NCI-H2081 (cell line): ENCODE measurements around the gene DENND4A.
"Not testable (repeated sequence)": the region's sequence is repeated elsewhere in the genome, so short reads cannot be mapped to it uniquely, and the experiment has no call there.

Experiments
- DNase-seq, 2 experiments: peaks; one replicate each; lab custom pipeline; 2025; lab: John Stamatoyannopoulos, UW

The DENND4A gene

DNA sequence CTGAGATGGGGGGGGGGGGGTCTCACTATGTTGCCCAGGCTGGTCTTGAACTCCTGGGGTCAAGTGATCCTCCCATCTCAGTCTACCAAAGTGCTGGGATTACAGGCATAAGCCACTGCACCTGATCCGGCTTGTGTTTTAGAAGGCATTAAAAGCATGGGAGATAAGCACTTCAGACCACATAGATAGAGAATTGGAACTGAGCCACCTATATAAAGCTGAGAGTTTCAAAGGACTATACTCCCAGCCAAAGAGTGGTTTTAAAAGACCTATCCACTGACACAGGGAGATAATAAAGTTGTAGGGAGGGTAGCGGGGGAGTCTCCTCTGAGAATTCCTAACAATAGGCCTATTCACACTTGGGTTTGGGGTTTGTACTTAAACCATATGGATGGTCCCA lies 34.8 kb downstream of the DENND4A start:
- DNase-seq, result no peak

DNA sequence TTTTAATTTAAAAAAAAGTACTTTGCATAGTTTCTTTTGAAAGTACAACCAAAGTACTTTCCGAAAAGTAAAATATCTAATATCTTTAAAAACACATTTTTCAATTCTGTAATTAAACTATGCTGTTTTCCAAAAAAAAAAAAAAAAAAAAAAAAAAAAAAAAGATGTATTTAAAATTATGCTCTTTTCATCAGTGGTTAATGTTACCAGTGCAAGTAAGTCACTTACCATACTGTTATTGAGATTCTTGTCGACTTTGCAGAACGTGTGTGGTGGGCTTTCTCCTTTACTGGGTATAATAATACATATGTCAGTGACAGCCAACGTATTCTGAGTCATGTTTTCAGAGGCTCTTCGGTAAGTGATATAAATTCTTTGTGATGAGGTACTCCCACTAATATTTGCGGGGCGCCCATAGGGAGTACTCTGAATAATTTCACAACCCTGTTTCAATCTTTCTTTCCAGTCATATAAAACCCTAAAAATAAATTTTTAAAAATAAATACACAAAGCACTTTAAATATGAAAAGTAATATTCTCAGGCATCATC lies 39.9 kb downstream of the DENND4A start:
- no peak for DNase-seq

GRCh38 chr15:65751431-65751830 lies 40.7 kb downstream of the DENND4A start:
- DNase-seq, result no peak

GRCh38 chr15:65747265-65747664 lies 44.8 kb downstream of the DENND4A start:
- DNase-seq, result no peak

GRCh38 chr15:65743637-65744252 lies 48.3 kb downstream of the DENND4A start:
- DNase-seq, result no peak

- no peak for DNase-seq
These were observed 51.9 kb downstream of the DENND4A start for GRCh38 chr15:65740148-65740547.

DNA sequence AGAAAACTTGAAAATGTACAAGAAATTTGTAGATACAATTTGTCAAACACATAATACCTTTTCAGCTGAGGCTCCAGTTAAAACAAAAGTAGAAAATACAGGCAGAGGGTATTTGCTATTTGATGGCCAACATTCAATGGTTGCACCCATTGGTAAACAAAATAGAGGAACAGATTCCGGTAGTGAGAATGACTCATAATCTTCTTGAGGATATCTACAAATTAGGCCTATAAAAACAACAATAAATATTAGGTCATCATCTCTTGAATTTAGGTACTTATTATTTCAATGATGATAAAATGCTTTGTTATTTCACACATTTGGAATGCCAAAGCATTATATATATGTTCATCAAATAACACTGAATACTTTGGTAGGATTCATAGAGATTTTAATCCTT lies 53.4 kb downstream of the DENND4A start:
- no peak for DNase-seq

DNA sequence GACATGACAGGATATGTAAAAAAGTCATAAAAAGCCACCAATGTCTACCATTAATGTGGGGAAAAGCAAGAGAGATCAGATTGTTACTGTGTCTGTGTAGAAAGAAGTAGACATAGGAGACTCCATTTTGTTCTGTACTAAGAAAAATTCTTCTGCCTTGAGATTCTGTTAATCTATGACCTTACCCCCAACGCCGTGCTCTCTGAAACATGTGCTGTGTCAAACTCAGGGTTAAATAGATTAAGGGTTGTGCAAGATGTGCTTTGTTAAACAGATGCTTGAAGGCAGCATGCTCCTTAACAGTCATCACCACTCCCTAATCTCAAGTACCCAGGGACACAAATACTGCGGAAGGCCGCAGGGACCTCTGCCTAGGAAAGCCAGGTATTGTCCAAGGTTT lies 58.5 kb downstream of the DENND4A start:
- not testable (repeated sequence) for DNase-seq

DNA sequence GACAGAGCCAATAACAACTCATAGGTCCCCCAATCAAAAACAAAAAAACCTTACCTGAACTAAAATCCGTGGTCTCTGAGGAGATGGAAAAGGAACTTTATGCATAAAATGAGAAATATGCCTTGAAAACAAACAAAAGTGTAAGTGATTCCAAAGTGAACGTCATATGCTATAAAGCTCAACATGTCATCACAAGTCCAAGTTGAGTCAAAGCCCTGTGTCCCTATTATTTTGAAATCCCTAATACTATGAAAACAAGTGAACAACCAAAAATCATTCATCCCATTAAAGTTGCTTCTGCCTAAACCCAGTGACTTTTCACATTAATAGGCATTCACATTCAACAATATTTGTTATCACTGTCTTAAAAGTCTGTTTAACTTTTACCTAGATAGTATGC lies 59.4 kb downstream of the DENND4A start:
- DNase-seq, result no peak

- DNase-seq, result no peak
These were observed 60.2 kb downstream of the DENND4A start for GRCh38 chr15:65731926-65732325.

DNA sequence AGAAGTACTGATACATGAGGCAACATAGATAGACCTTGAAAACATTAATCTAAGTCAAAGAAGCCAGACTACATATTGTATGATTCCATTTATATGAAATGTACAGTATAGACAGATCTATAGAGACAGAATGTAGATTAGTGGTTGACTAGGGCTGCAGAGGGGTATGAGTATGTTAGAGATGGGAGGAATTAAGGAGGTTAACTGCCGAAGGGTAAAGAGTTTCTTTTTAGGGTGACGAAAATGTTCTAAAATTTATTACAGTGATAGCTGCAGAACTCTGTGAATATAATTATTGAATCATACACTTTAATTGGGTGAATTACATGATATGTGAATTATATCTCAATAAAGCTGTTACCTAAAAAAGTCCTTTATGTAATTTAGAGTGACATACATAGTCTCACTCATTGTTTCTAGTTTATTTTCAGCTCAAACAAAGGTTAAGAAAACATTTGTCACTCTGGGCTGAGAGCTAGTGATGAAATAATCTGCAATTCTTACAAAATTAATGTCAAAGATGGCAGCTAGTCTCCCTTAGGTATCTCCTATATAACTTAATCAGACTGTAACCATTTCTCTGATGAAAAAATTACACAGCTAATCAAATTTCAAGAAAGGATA lies 61.4 kb downstream of the DENND4A start:
- DNase-seq, result no peak

DNA sequence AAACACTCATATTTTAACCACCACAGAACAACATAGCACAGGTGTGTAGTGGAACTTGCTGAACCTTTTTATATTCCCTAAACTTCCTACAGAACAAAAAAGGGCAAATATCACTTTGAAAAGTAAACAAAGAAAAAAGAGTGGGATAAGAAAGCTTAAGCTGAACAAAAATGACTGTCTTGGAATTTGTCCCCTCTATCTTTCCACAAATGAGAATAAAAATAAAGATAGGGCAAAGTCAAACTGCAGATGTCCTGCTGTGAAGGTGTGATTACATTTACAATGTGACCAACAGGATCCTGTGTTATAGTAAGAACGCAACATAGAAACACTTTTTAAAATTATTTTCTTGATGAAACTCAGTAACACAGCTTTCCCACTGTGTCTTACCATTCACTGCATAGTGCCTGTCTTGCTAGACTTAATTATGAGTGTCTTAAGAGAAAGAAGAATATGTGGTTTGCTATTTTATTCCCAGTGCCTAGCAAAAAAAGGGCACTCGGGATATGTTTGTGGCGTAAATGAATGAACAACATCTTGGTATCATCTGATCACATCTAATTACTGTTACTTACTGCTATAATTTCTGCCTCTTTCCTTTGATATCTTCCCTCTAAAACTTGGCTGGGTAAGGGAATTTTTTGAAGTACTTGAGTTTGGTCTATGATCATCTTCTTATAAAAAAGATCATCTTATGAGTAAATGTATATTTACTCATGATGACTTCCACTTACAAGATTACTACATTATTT lies 67.5 kb downstream of the DENND4A start:
- DNase-seq, result no peak

- DNase-seq, result no peak
These were observed 68.2 kb downstream of the DENND4A start for GRCh38 chr15:65723876-65724275.

DNA sequence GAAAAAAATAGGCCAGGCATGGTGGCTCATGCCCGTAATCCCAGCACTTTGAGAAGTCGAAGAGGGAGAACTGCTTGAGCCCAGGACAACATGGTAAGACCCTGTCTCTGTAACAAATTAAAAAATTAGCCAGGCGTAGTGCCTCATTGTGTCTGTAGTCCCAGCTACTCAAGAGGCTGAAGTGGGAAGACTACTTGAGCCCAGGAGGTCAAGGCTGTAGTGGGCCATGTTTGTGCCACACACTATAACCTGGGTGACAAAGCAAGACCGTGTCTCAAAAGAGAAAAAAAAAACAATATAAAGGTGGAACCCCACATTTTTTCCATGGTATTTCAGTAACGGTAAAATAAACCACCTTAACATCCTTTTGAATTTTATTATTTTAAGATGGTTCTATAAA lies 69.9 kb downstream of the DENND4A start:
- DNase-seq, result no peak

DNA sequence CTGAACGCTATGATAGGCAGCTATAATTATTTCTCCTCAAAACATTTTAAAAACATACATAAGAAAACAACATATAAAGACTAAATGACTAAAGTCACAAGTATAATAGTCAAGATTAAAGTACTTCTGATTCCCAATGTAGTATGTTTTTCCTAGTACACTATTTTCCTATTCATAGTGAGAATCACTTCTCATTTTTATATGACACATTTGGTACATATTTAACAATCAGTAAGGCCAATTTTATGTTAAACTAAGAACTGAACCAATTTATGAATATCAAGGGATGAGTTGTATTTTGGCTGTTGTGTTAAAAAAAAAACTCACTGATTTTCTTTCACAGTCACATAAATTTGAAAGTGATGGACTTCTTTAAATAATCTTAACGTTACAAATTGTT lies 79.7 kb downstream of the DENND4A start:
- DNase-seq, result no peak

DNA sequence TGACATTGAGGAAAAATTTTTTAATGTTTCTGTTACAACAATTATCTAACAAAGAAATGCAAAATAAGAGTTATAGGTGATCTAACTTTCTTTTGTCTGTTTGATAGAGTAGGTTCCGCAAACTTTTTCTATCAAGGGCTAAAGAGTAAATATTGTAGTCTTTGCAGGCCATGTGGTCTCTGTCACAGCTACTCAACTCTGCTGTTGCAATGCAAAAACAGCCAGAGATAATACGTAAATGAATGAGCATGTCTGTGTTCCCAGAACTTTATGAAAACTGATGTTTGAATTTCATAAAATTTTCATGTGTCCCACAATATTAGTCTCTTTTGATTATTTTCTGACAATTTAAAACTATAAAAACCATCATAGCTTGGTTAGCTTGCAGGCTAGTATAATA lies 97.0 kb downstream of the DENND4A start:
- DNase-seq, result no peak

GRCh38 chr15:65690778-65691177 lies 101.3 kb downstream of the DENND4A start:
- no peak for DNase-seq

DNA sequence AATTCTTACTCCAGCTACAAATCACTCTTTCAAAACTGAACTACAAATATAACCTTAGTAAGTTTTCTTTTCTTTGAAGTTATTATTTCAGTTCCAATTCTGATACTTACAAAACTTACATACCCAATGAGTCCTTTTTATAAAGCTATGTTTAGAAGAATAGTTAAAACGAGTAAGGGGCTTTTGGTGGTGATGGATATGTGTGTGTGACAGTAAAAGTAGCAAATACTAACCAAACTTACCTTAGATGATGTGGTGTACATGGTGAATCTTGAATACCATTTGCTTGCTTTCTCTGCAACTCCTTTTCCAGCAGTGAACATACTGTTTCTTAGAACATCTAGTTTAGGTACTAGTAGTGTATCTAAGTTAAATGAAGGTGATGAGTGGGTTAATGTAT lies 101.9 kb downstream of the DENND4A start:
- no peak for DNase-seq

DNA sequence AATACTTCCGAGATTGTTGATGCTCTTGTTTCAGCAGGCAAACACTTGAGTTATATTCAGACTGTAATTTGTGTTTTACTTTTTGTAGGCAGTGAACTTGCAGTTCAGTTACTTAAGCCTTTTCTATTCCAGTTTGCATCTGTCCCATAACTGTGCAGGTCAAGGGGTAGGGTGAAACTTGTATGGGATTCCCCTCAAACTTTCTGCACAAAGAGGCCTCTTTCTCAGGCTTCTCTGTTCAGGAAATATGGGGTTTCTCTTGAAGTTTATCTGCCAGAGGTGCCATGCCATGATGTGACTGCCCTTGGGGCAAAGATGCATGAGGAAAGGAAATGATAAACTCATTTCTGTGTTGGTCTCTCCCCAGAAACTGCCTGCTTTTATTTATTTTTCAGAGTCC lies 103.6 kb downstream of the DENND4A start:
- DNase-seq, result no peak

- DNase-seq, result no peak
These were observed 109.6 kb downstream of the DENND4A start for GRCh38 chr15:65682404-65682911.

DNA sequence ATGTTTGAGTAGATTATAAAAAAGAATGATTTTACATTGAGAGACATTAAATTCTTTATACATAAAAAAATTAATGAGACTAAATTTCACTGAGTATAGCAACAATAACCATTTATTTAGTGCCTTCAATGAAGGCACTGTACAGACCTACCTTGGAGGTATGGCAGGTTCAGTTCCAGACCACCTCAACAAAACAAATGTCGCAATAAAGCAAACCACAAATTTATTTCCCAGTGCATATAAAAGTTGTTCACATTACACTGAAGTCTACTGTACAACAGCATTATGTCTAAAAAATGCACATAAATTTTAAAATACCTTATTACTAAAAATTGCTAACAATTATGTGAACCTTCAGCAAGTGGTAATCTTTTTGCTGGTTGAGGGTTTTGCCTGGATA lies 111.5 kb downstream of the DENND4A start:
- DNase-seq, result no peak

DNA sequence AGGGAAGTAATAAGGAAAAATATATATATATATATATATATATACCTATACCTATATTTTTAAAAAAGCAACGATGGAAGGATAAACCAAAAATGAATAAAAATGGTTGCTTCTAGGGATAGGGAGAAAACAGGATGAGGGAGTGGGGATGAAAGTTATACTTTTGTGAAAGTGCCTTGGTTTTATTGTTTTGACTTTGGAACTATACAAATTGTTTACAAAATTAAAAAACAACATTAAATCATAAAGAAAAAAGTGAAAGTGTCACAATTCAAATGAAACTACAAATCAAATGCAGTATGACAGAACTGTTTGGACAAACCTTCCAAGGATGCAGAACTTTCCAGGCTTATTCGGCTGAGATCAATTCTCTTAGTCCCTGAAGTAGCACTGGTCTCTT lies 116.0 kb downstream of the DENND4A start:
- DNase-seq, result no peak

DNA sequence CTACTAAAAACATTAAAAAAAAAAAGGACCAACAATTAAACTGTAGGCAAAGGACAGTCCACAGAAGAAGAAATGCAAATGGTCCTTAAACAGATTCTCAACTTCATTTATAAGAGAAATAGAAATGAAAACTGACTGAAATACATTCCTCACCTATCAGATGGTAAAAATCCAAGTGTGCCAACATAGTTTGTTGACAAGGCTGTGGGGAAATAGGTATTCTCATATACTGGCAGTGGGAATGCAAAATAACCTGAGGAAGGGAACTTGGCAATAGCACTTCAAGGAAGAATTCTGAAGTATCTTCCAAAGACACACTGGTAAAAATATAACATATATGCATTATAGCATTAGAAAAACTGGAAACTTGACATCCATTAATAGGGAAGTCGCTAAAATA lies 116.5 kb downstream of the DENND4A start:
- DNase-seq, result no peak
